NCI-H2227 (cell line): ENCODE results near the gene GDF15.
A peak's percentile ranks its signal among the peaks of the same experiment; 100 is the strongest.

Experiments used
- DNase-seq: peaks from one replicate; lab custom pipeline; 2025; ENCODE audit not compliant: unreplicated experiment; lab: John Stamatoyannopoulos, UW

The GDF15 gene

DNA sequence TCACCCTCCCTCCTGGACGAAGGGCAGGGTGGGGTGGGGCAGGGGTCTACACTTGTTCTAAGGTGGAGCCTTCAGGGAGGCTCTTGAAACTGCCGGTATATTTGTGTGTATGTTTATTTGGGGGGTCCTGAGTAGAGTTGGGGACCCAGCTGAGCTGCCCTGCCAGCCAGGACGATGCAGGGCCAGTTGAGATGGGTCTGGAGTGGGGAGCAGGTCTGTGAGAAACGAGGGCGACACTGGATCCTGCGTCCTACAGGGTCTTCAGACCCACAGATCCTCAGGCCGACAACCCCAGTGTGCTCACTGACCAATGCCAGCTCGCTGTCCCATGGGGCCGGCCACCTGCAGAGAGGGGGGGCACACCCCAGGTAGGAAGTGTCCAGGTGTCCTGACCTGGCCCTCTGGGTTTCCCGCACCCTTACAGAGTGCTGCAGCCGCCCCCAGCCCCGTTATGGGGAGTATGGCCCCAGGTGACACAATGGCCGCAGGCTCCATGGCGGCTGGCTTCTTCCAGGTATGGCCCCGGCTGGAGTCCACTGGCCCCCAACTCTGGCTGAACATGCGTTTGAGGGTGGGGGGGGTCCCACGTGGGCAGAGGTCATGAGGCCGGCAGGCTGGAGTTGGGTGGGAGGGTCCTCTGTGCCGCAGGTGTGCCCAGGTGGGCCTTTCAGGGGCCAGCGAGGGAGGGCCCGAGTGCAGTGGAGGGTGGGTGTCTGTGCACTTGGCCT is 44.6 kb downstream of the GDF15 start:
- DNase-seq = no peak

DNA sequence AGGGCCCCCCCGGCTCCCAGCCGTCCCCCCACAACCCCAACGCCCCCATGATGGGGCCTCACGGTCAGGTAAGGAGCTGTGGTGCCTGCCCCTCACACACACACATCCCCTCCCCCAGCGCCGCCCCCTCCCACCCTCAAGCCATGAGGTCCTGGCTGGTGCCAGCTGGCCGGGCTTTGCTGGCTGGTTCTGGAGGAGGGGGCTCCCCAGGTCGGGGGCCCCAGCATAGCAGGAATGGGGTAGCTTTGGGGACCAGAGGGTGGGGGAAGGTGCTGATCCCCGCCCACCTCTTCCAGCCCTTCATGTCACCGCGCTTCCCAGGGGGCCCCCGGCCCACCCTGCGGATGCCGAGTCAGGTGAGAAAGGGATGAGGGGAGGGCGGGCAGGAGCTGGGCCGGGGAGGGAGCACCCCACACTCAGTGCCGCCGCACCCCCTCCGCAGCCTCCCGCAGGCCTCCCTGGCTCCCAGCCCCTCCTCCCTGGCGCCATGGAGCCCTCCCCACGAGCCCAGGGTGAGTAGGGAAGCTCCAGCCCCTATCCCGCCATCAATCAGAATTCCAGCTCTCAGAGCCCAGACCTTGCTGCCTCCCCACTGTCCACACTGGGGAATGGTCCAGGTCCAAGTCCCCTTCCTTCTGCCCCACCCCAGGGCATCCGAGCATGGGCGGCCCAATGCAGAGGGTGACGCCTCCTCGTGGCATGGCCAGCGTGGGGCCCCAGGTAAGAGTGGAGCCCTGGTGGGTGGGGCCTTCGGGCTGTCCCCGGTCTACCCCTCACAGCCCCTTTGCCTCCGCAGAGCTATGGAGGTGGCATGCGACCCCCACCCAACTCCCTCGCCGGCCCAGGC is 45.6 kb downstream of the GDF15 start:
- DNase-seq = no peak

GRCh38 chr19:18432275-18433014 is 46.5 kb downstream of the GDF15 start:
- no peak for DNase-seq

DNA sequence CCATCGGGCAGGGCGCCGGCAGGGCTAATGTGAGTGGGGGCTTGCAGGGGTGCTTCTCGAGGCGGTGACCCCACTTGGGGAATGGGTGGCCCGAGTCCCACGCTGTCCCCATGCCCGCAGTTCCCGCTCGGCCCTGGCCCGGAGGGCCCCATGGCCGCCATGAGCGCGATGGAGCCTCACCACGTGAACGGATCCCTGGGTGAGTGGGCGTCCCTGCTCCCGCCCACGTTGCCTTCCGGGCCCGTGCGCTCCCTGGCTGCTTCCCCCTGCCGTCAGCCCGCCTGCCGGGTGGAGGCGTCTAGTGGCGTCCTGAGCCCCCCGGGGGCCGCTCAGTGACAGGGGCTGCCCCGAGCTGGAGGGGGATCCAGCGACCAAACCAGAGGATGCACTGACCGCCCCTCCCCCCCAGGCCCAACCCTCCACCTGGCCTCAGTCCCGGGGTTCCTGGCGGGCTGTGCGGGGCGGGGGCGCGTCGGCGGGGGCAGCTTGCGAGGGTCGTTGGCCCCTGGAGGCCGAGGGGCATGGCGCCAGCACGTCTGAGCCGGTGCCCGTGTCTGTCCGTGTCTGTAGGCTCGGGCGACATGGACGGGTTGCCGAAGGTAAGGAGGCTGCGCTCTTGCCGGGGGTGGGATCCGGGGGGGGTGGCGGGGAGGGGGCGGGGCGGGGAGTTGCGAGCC is 47.2 kb downstream of the GDF15 start:
- DNase-seq = peak; percentile 58

DNA sequence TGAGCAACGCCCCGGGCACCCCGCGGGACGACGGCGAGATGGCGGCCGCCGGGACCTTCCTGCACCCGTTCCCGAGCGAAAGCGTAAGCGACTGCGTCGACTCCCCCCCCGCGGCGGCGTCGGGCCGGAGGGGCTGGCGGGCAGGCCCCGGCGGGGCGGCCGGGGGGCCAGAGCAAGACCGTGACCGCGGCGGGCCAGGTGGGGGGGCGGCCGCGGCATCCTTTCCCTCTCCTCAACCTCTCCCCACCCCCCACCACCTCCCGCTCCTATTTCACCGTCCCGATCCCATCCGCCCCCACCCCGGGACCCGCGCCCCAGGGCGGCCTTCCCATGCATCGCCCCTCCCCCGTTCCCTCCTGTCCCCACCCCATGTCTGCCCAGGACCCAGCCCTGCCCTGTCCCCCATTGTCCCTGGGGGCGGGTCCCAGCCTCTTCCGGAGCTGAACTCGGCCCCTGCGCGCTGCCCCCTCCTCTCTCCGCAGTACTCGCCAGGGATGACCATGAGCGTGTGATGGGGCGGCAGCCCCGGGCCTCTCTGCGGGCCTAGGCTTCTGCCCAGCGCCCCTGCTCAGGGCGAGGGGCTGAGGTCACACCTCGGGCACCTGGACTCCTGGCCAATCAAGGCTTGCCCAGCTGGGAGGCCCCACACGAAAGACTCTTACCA is 47.9 kb downstream of the GDF15 start:
- DNase-seq = peak; percentile 41

GRCh38 chr19:18434411-18435175 is 48.6 kb downstream of the GDF15 start:
- no peak for DNase-seq

DNA sequence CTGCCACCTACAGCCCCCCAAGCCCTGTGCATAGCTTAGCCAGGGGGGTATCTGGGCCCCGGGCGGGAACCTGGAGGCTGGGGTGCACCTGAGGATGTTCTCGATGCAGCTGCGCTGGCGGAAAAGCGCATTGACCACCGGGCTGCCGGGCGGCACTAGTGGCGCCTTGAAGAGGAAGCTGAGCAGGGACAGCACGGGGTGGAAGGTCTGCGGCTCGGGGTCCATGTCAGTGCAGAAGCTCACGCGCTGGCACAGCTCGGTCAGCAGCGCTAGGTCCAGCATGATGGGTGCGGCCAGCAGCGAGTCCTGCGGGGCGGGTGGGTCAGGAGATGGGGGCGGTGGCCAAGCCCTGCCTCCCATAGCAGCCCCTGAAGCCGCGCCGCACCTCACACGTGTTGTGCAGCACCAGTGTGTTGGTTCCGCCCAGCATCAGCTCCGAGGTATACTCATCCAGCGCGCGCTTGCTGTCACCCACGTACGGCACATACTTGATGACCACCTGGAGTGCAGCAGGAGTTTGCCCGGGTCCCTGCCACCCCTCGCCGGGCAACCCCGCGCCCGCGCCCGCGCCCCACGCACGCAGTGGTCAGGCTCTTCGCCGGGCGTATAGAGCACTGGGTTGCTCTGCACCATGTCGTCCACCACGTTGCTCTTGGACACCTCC is 49.4 kb downstream of the GDF15 start:
- no peak for DNase-seq

DNA sequence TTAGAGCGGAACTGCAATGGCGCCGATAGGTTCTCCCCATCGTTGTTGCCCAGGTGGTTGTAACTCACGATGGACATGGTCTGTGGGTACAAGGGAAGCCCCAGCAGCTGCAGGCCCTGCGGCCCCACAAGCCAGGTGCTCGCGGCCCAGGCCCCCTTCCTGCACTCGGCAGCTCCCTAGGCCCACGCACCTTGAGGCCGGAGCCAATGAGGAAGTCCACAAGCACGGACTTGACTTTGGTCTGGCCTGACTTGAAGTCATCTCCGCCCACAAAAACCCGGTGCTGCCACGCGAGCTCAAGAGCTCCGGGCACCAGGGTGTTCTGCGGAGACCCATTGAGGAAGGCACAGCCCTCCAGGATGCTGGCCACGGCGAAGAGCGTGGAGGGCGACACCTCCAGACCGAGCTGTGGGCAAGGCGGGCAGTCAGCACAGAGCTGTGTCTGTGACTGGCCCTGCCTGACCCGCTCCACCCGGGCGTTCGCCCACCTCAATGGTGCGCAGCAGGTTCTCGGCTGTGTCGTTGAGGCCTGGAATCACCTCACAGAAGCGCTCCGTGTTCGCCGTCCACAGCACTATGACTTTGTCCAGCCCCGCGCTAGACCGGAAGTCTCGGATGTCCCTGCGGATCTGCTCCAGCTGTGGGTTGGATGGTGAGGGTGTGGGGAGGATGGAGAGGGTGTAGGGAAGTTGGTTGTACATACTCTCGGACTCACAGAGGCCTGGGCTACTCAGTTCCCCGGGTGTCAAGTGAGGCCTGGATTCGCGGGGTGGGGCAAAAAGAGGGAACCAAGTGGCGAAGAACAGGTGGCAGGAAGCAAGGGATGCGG is 50.1 kb downstream of the GDF15 start:
- no peak for DNase-seq

- peak; percentile 81 for DNase-seq
These were observed 50.9 kb downstream of the GDF15 start for GRCh38 chr19:18436671-18437490.

DNA sequence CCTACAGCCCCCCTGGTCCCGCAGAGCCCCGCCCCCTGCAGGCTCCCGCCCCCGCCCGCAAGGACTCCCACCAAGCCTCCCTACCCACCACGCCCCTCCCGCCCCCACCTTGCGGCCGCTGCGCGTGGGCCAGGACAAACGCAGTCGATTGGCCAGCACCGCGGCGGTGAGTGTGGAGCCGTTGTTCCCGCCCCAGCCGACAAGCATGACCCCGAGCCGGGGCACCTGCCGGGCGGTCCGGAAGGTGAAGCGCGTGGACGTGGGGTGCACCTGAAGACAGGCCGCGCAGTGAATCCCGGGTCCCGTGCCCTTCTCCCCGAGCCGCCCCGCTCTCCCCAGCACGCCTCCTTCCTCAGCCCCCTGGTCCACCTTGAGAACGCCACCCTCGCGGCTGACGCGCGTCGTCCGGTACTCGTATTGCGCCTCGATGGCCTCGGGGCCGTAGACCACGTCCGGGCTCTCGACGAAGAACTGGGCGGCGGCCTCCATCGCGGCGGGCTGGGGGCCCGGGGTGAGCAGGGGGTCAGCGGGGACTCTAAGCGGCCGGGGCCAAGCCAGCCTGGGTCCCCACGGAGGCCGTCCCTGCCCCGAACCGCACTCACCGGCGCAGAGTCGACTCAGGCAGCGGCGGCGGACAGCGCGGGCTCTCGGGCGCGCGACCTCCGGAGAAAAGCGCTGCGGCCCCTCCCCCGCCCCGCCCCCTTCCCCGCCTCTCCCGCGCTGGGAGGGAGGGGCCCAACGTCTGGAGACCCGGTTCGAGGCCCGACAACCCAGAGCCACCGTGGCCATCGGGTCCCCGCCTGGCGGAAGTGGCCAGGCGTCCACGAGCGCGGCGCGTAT is 51.8 kb downstream of the GDF15 start, which contains the start of gene ISYNA1:
Gene ISYNA1, minus strand, starts transcription at position 643 of the 840 bp plus-strand sequence. Its CDS starts 154 bp downstream, at position 489.
- DNase-seq = peak; percentile 78

- DNase-seq = peak; percentile 29
These were observed 52.5 kb downstream of the GDF15 start for GRCh38 chr19:18438331-18439024.
